Liver (tissue), 9 donors: Measurements from ENCODE around the gene TUBB4B. TPM values are rescaled to one million over a fixed set of nuclear protein-coding genes. Genes with fewer than 3 reads are reported as not detected.

Experiments used
- DNase-seq: peaks from one replicate; pipeline ENCODE4 v3.0.0-alpha.2; 2017; ENCODE audit warnings: low spot score
- H3K27ac ChIP-seq, 2 donors: one replicate each; pipeline ENCODE4 v1.7.0; 2013; ENCODE audit warnings: inconsistent platforms in 2 of 2, low read length in 2 of 2, control low read depth in 1 of 2, low read depth in 1 of 2, mild to moderate bottlenecking in 1 of 2
- H3K27me3 ChIP-seq, 4 donors: one replicate each; pipeline versions ENCODE4 v1.6.1 to v1.7.0; 2013; ENCODE audit warnings: low read length in 3 of 4, inconsistent platforms in 1 of 4, mild to moderate bottlenecking in 1 of 4, moderate library complexity in 1 of 4; ENCODE audit not compliant: control insufficient read depth in 4 of 4, insufficient read depth in 4 of 4
- H3K36me3 ChIP-seq, 4 donors: one replicate each; pipeline versions ENCODE4 v1.6.1 to v1.7.0; 2013; ENCODE audit warnings: low read length in 3 of 4, mild to moderate bottlenecking in 3 of 4, low read depth in 1 of 4, moderate library complexity in 1 of 4; ENCODE audit not compliant: control insufficient read depth in 4 of 4, insufficient read depth in 3 of 4
- H3K4me1 ChIP-seq, 4 donors: one replicate each; pipeline versions ENCODE4 v1.6.1 to v1.7.0; 2013; ENCODE audit warnings: low read length in 3 of 4, mild to moderate bottlenecking in 3 of 4, moderate library complexity in 1 of 4; ENCODE audit not compliant: control insufficient read depth in 4 of 4, insufficient read depth in 4 of 4
- H3K4me3 ChIP-seq, 3 donors: one replicate each; pipeline versions ENCODE4 v1.6.1 to v1.7.0; 2013; ENCODE audit warnings: low read length in 3 of 3, control low read depth in 1 of 3, low read depth in 1 of 3, mild to moderate bottlenecking in 1 of 3
- H3K9ac ChIP-seq, 2 donors: one replicate each; pipeline ENCODE4 v1.7.0; 2013; ENCODE audit warnings: low read length in 2 of 2, mild to moderate bottlenecking in 2 of 2, moderate library complexity in 2 of 2, control low read depth in 1 of 2, low read depth in 1 of 2
- H3K9me3 ChIP-seq, 4 donors: one replicate each; pipeline versions ENCODE4 v1.6.1 to v1.7.0; 2013; ENCODE audit warnings: low read length in 3 of 4; ENCODE audit not compliant: control insufficient read depth in 4 of 4
- ATF3 ChIP-seq: IDR thresholded peaks from 2 replicates; pipeline ENCODE4 v1.6.1; 2016; ENCODE audit warnings: antibody characterized with exemption
- CTCF ChIP-seq: fragments of 150-350 bp; IDR thresholded peaks from 2 replicates; pipeline ENCODE4 v1.5.1; 2017; ENCODE audit warnings: improper control_type of control experiment, low read depth, low read length; ENCODE audit not compliant: missing input control
- EGR1 ChIP-seq, 2 donors: IDR thresholded peaks; 2 replicates each; pipeline ENCODE4 v1.6.1; 2016 to 2018; ENCODE audit warnings: antibody characterized with exemption in 2 of 2, low read depth in 2 of 2
- FOXA2 ChIP-seq: IDR thresholded peaks from 2 replicates; pipeline ENCODE4 v1.6.1; 2016; ENCODE audit warnings: antibody characterized with exemption
- GABPA ChIP-seq, 2 donors: IDR thresholded peaks in 1 of 2; conservative IDR thresholded peaks in 1 of 2; 2 replicates each; pipeline ENCODE4 v1.6.1; 2016; ENCODE audit warnings: antibody characterized with exemption in 2 of 2, mild to moderate bottlenecking in 1 of 2, moderate library complexity in 1 of 2
- HNF4A ChIP-seq, 2 donors: conservative IDR thresholded peaks; 2 replicates each; pipeline ENCODE4 v1.6.1; 2016; ENCODE audit warnings: antibody characterized with exemption in 2 of 2, mild to moderate bottlenecking in 2 of 2
- HNF4G ChIP-seq: IDR thresholded peaks from 2 replicates; pipeline ENCODE4 v1.6.1; 2016; ENCODE audit warnings: antibody characterized with exemption
- JUND ChIP-seq, 2 donors: IDR thresholded peaks; 2 replicates each; pipeline ENCODE4 v1.6.1; 2016; ENCODE audit warnings: antibody characterized with exemption in 2 of 2
- MAX ChIP-seq: IDR thresholded peaks from 2 replicates; pipeline ENCODE4 v1.6.1; 2016; ENCODE audit warnings: antibody characterized with exemption
- NR2F2 ChIP-seq: IDR thresholded peaks from 2 replicates; pipeline ENCODE4 v1.6.1; 2016; ENCODE audit warnings: antibody characterized with exemption
- RAD21 ChIP-seq, 2 donors: IDR thresholded peaks; 2 replicates each; pipeline ENCODE4 v1.6.1; 2016; ENCODE audit warnings: antibody characterized with exemption in 2 of 2, mild to moderate bottlenecking in 2 of 2
- REST ChIP-seq: IDR thresholded peaks from 2 replicates; pipeline ENCODE4 v1.6.1; 2016; ENCODE audit warnings: antibody characterized with exemption, mild to moderate bottlenecking
- RXRA ChIP-seq, 2 donors: IDR thresholded peaks; 2 replicates each; pipeline ENCODE4 v1.6.1; 2017 to 2018; ENCODE audit warnings: antibody characterized with exemption in 2 of 2, mild to moderate bottlenecking in 1 of 2
- SP1 ChIP-seq: IDR thresholded peaks from 2 replicates; pipeline ENCODE4 v1.6.1; 2018; ENCODE audit warnings: antibody characterized with exemption, mild to moderate bottlenecking
- TAF1 ChIP-seq: conservative IDR thresholded peaks from 2 replicates; pipeline ENCODE4 v1.6.1; 2016; ENCODE audit warnings: antibody characterized with exemption, mild to moderate bottlenecking
- ZBTB33 ChIP-seq: IDR thresholded peaks from 2 replicates; pipeline ENCODE4 v1.6.1; 2016; ENCODE audit warnings: antibody characterized with exemption
- WGBS: extraction: QIAGEN DNeasy Blood & Tissue Kit; methylation state at CpG from one replicate; pipeline ENCODE4 v1.1.7; 2013; 5-methylcytosine and 5-hydroxymethylcytosine counted together
- polyA plus RNA-seq, 2 donors: library from polyadenylated mRNA; stranded (reverse) in 1 of 2; unstranded in 1 of 2; fragments of 200-250 nt in 1 of 2; fragments of >200 nt in 1 of 2; fragmentation: Nextera tagmentation in 1 of 2; extraction: Ambion mirVana in 1 of 2; gene quantifications; one replicate each; pipeline versions ENCODE4 v1.2.1 to v1.2.3, GENCODE V29; 2013 to 2015
- total RNA-seq, 2 donors: library from RNA; depleted of rRNA; stranded (reverse); fragments of >200 nt; gene quantifications; one replicate each; pipeline ENCODE4 v1.2.3, GENCODE V29; 2014
- donor health status: healthy.
- donor health status: healthy.
- donor health status: healthy.
- donor health status: healthy.
- donor health status: healthy.

The TUBB4B gene
- total and polyA plus RNA-seq, 4 donors, result 173 to 199 (median 185) TPM

GRCh38 chr9:137213160-137214060, 27.7 kb upstream of the TUBB4B start:
- Histone ChIP-seq H3K9me3 (no peaks in the 10 kb centered on the region), H3K4me1 (peaks cover 0 to 7% (median under 1%) of the 10 kb centered on the region in 4 donors), H3K9ac (no peak overlapping the region), H3K4me3 (no peak overlapping the region), H3K27me3 (no peaks in the 10 kb centered on the region), H3K27ac (no peak overlapping the region), H3K36me3 (peaks cover 0 to 11% (median under 1%) of the 10 kb centered on the region in 4 donors)
- 94% methylated on average over 49 of the region's 49 CpGs for WGBS
- no peak for DNase-seq
- no peak for TF ChIP-seq JUND (IDR thresholded peaks at IDR 0.05)
- TF ChIP-seq SP1, result no peak
- no peak for TF ChIP-seq EGR1 (IDR thresholded peaks at IDR 0.05; ENCODE audit: low read depth in 2 of 2)
- no peak for TF ChIP-seq GABPA (IDR thresholded peaks at IDR 0.05 in 1 of 2, conservative IDR thresholded peaks at IDR 0.05 in 1 of 2)
- no peak for TF ChIP-seq HNF4G
- no peak for TF ChIP-seq FOXA2
- no peak for TF ChIP-seq ATF3
- no peak for TF ChIP-seq TAF1
- TF ChIP-seq HNF4A (conservative IDR thresholded peaks at IDR 0.05), result no peak
- no peak for TF ChIP-seq NR2F2
- TF ChIP-seq RAD21 (IDR thresholded peaks at IDR 0.05), result no peak
- TF ChIP-seq ZBTB33, result no peak
- TF ChIP-seq MAX, result no peak
- no peak for TF ChIP-seq REST
- TF ChIP-seq CTCF, result no peak
- no peak for TF ChIP-seq RXRA (IDR thresholded peaks at IDR 0.05)
